Pons (tissue), 1 donor: ENCODE results near the gene JMJD8.
A peak's percentile ranks its signal among the peaks of the same experiment; 100 is the strongest.

Source experiments
- DNase-seq: peaks from one replicate; pipeline ENCODE4 v3.0.0-alpha.2; 2016; ENCODE audit warnings: low spot score

Gene JMJD8, protein sequence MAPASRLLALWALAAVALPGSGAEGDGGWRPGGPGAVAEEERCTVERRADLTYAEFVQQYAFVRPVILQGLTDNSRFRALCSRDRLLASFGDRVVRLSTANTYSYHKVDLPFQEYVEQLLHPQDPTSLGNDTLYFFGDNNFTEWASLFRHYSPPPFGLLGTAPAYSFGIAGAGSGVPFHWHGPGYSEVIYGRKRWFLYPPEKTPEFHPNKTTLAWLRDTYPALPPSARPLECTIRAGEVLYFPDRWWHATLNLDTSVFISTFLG

GRCh38 chr16:684071-684794 lies at the start of gene JMJD8:
Gene JMJD8 (minus strand): TSS chr16:684334. CDS start chr16:684319, 15 bp downstream.
- DNase-seq = peak; percentile 88

DNA sequence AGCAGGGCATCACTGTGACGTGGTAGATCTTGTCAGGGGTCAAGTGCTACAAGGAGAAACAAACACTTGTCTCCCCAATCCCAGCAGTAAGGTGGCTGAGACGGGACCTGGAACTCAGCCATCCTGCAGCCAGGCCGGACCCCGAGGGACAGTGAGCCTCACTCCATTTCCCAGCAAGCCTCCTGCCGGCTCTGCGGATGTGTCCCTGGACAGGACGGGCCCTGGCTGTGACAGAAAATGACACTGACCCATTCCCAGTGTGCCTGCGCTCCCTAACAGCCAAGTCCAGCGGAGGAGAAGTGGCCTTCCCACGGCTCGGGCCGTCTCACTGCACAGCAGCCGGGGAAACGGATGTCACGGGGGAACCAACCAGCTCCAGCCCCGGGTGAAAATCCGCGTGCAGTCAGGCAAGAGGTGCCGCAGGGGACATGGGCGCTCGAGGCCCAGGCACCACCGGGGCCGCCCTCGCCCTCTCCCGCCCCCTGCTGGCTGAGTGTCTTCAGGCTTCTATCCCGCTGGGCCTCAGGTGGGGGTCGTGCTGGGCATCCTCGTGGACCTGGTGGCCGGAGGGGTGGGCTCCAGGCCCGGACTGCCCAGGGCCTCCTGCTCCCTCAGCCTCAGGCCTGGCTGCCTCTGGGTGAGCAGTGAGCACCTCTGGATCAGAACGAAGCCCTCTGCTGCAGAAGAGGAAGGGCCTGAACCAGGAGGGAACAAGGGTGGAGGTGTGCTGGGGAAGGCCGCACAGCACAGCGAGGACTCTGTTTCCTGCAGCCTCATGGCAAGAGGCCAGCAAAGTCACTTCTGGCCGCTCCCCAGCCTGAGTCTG lies 49.5 kb upstream of the JMJD8 start:
- no peak for DNase-seq

DNA sequence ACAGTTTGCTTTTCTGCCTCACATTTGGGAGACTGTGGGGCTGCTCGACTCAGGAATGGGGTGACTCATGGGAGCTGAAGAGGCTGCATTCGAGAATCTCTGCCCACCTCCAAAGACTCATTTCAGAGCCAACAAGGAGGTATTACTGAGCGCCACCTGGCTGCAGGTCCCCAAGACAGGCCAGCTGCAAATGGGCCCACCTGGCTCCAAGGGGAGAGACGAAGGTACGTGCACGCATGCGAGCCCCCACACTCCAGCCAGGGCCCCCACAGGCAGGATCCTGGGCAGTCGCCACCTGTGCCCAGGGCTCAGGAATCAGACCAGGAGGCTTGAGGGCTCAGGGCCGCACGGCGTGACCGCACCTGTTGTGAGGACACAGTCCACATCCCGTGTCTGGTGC lies 48.8 kb upstream of the JMJD8 start:
- DNase-seq = no peak

DNA sequence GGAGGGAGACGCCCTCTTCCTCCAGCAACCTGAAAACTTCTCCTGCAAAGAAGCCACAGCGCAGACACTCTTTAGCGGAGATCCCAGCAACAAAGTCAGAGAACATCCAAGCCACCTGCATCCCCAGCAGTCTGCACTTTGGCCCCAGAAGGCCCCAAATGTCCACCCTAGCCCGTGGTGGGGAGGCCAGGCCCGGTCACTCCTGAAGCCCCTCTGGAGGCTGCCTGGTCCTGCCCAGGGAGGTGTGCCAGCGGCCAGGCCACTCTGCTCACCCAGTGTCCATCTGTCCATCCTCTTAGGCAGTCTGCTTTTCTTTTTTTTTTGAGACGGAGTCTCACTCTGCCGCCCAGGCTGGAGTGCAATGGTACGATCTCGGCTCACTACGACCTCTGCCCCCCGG lies 48.2 kb upstream of the JMJD8 start:
- DNase-seq = no peak

- DNase-seq = no peak
These were observed 46.8 kb upstream of the JMJD8 start for GRCh38 chr16:730666-731509.

- no peak for DNase-seq
These were observed 45.9 kb upstream of the JMJD8 start for GRCh38 chr16:729768-730665.

- no peak for DNase-seq
These were observed 45.0 kb upstream of the JMJD8 start for GRCh38 chr16:728890-729744.

- DNase-seq = peak; percentile 54
These were observed 44.2 kb upstream of the JMJD8 start for GRCh38 chr16:728131-728889.

DNA sequence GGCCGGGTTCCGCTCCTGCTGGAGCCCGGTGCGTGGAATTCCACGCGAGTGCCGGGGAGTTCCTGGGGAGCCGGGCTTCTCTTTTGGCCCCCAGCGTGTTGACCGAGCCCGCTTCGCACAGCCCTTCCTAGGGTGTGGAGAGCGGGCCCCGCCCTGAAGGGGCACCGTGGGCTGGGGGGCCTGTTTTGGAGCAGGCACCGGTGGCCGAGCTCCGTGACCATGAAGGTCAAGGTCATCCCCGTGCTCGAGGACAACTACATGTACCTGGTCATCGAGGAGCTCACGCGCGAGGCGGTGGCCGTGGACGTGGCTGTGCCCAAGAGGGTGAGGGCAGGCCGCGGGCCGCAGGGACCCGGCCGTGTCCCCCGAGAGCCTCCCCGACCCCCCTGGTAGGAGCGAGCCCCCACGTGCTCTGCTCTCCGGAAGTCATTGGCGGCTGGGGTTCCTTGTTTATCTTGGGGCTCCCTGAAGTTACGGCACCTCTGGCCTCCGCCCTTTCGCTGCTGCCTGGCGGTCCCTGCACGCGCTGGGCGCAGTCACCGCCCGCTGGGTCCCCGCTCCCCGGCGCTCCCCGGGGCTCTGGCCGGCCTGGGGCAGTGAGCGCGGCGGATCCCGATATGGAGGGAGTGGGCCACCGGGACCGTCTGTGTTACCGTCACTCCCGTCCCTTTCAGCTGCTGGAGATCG lies 43.3 kb upstream of the JMJD8 start:
- no peak for DNase-seq

- peak; percentile 37 for DNase-seq
These were observed 42.5 kb upstream of the JMJD8 start, which contains the start of the genes CCDC78 and HAGHL for GRCh38 chr16:726438-727290. Gene CCDC78 (minus strand): TSS chr16:726443. CDS start chr16:726367, 76 bp downstream. Gene HAGHL (plus strand): TSS chr16:727106. CDS start chr16:727510, 404 bp downstream.

- DNase-seq = no peak
These were observed 42.0 kb upstream of the JMJD8 start for GRCh38 chr16:726188-726437.

DNA sequence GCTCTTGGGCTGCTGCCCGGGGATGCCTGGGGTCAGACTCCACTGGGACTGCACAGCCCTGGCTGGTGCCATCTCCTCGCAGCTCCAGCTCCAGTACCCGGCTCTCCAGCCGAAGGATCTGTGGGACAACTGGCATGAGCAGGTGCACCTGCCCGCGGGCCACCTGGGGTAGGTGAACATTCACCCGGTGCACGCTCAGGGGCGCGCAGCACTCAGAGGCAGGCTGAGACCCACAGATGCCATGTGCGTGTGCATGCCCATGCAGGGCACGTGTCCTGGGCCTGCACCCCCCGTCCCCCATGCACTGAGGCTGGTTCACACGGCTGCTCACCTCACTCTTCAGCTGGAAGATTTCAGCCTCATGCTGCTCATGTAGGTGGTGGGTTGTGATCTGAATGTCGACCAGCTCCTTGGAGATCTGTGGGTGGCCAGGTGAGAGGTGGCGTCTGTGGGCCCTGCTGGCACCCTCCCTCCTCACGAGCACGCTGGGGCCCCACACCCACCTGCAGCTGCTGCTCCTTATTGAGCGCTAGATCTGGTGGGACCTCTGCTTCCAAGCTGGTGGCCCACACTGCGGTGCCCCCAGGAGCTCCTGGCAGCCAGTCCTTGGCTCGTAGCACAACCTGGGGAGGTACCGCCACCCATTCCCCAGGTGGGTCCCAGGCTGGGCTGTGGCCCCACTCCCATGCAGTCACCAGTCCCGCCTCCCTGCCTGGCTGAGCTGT lies 41.5 kb upstream of the JMJD8 start:
- no peak for DNase-seq

DNA sequence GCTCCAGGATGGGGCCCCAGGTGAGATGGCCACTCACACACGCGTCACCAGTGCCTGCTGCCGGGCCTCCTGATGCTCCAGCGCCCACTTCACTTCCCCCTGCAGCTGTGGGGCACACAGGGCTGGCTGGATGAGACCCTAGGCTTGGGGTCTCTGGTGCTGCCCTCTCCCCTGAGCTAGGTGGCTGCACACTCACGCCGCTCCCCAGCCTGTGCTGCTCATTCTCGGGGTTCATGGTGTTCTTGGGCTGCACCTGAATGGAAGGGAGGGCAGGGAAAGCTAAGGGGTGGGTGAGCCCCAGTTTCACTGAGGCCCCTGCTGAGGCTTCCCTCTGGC lies 40.9 kb upstream of the JMJD8 start:
- DNase-seq = no peak

DNA sequence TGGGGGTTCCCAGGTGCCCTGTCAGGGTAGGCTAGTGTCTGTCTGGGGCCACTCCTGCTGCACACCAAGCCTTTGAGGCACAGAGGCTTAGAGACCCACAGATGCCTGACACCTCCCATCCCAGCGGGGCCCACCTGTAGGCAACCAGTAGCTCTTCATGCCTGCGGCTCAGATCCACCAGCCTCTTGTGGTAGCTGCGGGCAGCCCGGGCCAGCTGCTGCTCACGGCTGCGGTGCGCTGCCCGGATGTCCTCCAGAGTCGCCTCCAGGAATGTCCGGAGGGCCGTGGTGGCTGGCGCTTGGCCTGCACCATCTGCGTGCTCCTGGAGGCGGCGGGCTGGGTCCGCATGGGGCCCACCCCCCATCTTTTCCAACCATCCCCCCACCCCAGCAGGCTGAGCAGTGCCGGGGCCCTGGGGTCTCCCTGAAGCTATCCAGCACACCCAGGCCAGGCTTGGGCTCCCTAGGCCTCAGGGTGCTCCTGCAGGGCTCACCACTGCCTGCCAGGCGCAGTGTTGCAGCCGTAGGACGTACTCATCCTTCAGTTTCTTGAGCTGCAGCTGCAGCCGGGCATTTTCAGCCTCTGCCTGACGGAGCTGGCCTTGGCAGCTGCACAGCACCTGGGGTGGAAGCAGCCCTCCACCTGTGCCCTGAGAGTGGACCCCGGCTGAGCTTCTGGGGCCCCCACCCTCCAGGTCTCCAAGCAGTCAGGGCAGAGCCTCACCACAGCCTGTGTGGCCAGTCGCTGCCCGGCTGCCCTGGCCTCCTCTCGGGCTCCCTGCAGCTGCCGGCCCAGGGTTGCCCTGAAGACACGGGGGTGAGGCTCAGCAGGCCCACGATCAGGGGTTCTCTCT lies 40.3 kb upstream of the JMJD8 start:
- no peak for DNase-seq

GRCh38 chr16:723695-724094 lies 39.6 kb upstream of the JMJD8 start:
- DNase-seq = no peak
